Measurements from ENCODE around the gene DOHH.

The DOHH gene

GRCh38 chr19:3499738-3500428 lies 591 bp downstream of the DOHH start:
- DNase-seq: no peak

- DNase-seq: no peak
Measured at GRCh38 chr19:3497757-3498520, 2.5 kb downstream of the DOHH start.

DNA sequence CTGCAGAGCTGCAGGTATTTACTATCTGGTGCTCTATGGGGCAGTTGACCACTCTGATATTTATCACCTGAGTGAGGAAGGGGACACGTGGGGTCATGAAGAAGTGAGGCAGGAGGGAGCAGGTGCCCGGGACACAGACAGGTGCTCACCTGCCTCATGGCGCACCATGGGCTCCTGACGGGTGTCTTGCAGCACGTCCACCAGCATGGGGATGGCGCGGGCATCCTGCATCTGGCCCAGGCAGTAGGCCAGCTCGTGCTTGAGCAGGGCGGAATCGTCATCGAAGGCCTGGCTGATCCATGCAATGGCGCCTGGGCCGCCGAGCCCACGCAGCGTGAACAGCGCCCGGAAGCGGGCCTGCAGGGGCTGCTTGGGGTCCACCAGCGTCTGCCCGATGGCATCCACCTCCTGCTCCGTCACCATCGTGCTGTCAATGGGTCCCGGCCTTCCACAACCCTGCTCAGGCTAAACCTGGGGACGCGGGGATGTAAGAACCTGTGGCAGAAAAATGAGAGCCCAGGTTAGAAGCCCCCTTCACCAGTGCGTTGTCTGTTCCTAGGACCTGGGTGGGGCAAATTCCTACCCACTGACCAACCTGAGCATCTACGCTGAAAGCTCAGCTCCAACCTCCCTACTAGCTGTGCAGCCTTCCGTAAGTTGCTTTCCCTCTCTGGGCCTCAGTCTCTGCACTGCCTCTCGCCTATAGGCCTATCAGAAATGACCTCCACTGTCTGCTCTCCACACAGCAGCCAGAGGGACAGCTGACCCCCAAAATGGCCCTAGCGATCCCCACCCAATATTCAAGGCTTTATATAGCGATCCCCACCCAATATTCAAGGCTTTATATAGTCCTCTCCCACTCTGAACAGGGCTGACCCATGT lies 3.8 kb downstream of the DOHH start:
- no peak for DNase-seq

GRCh38 chr19:3494559-3494958 lies 5.9 kb downstream of the DOHH start:
- DNase-seq: no peak

DNA sequence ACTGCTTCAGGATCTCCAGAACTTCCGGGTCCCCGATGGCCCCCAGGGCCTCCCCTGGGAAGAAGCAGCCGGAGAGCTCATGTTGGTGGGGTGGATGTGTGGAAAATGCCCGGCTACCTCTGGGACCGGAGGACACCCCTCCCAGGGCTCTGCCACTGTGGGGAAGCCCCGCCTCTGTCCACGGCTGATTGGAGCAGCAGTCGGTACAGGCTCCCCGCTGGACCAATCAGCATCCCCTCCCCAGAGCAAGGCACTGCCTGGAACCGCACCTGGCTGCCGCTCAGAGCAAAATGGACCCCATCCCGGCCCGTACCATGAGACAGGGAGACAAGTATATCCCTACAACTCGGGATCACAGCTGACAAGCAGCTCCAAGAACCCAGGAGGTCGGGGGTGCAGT lies 6.4 kb downstream of the DOHH start:
- no peak for DNase-seq

GRCh38 chr19:3493651-3494050 lies 6.8 kb downstream of the DOHH start:
- DNase-seq: no peak

- no peak for DNase-seq
Measured at GRCh38 chr19:3492919-3493318, 7.6 kb downstream of the DOHH start.

GRCh38 chr19:3492131-3492839 lies 8.2 kb downstream of the DOHH start:
- no peak for DNase-seq

DNA sequence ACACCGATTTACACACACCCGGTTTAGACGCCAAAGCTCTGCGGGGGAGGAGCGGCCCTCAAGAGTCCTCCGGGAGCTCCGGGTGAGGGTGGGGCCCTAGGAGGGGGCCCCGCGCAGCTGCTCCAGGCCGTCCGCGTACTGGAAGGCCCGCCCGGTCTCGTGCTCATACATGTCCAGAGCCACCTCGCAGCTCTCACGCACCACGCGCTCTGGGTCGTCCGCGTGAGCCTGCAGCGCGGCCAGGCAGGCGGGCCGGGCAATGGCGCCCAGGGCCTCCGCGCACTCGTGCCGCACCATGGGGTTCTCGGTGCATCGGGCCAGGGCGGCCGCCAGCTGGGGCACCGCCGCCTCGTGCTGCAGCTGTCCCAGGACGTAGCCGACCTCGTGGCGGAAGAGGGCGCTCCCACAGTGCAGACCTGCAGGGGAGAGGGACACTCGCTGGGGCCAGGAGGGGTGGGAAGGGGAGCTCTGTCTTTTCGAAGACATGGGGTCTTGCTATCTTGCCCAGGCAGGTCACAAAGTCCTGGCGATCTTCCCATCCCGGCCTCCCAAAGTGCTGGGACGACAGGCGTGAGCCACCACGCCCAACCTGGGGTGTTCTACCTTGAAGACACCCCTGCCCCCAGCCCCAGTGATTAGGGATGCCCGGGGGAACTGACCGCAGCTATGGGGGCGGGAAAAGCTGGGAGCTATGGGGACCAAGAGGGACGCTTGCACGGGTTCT lies 8.9 kb downstream of the DOHH start:
- no peak for DNase-seq

DNA sequence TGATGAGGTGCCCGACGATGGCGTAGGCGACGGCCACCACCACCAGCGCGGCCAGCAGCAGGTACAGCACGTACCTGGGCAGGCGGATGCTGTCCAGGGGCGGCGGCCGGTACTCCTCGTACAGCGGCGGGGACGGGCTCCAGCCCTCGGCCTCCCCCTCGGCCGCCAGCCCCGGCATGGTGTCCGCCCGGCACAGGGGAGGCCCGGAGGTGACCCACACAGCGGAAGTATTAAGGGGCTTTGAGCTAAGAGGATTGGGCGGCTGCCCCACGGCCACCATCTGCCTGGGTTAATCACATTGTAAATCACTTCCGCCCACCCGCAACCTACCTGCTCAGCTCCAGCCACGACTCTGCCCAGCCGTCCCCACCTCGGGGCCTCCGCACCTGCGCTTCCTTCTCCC lies 17.2 kb downstream of the DOHH start, which contains the start of gene SMIM44:
SMIM44 (minus strand) TSS at position 216 of the 403 bp plus-strand sequence; CDS start at position 178, 38 bp downstream.
- DNase-seq: no peak

DNA sequence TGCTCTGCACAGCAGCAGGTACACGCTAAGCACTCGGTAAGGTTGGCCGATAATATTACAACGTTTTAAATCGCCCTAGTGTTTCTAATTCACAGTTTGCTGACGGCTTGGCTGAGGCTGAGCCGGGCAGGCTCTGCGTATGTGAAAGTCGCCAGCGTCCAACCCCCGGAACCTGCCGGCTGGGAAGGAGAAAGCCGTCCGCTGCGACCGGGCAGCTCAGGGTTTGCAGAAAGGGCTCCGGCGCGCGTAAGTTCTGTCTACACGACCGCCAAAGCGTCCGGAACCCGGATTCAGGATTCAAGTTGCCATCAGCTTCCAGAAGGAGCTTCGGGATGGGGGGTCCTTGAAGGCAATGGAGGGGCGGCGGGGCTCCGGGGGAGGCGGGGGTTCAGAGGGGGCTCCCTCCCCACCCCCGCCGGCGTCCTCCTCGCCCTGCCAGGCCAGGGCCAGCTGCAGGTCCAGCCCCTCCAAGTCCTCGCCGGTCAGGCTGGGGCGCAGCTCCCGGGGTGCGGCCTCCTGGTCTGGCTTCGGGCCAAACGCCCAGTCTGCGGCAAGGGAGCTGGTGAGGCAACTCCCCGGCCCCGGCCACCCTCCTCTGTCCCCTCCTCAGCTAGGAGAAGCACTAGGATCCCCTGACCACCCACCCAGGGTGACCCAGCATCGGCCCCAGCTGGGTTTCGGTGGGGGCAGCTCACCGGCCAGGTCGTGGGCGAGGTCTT lies 17.8 kb downstream of the DOHH start:
- DNase-seq: no peak

DNA sequence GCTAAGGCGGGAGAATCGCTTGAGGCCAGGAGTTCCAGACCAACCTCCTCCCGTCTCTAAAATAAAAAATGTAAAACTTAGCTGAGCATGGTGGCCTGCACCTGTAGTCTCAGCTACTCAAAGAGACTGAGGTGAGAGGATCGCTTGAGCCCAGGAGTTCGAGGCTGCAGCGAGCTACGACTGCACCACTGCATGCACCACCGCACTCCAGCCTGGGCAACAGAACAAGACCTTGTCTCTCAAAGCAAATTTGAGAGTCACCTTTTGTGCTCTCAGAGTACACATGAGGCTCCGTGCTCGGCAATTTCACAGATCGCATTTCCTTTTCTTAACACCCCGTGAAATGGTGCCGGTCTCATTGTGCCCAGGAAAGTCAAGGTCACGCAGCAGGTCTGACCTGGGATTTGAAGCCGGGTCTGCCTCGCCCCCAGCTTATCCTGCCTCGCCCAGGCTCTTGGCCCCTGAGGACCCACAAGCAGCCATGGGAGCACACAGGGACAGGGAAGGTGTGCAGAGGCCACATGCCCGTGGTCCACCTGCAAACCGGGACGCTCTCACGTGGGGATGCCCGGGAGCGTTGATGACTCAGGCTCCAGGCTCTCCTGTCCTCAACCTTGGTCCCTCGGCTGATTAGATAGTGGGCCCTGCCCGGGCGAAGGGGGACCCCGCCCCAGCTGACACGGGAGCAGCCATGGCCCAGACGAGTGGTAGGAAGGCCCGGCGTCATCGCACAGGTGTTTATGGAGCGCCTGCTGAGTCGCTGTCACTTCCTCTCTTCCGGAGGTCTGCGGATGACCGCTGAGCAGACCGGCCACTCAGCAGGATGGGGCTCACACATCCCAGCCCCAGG lies 19.0 kb downstream of the DOHH start:
- DNase-seq: no peak

GRCh38 chr19:3480383-3481091 lies 19.9 kb downstream of the DOHH start, which contains the start of gene SMIM24:
Gene SMIM24, minus strand, starts transcription at chr19:3480525. Its CDS starts 62 bp downstream, at chr19:3480463.
- no peak for DNase-seq

DNA sequence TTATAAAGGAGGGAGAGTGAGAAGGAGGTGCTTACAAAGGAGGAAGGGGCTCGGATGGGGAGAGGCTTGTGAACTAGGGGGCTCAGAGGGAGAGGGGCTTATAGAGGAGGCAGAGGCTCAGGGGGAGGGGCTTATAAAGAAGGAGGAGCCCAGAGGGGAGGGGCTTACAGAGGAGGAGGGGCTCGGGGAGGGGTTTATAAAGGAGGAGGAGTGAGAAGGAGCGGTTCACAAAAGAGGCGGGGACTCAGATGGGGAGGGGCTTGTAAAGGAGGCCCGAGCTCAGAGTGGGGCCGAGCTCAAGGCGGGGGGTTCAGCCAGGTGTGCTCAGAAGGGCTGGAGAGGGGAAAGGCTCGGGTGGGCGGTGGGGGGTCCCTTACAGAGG lies 20.6 kb downstream of the DOHH start:
- DNase-seq: no peak

GRCh38 chr19:3479177-3479833 lies 21.2 kb downstream of the DOHH start:
- DNase-seq: no peak

- no peak for DNase-seq
Measured at GRCh38 chr19:3478409-3479176, 21.9 kb downstream of the DOHH start.

GRCh38 chr19:3477951-3478350 lies 22.5 kb downstream of the DOHH start:
- no peak for DNase-seq

DNA sequence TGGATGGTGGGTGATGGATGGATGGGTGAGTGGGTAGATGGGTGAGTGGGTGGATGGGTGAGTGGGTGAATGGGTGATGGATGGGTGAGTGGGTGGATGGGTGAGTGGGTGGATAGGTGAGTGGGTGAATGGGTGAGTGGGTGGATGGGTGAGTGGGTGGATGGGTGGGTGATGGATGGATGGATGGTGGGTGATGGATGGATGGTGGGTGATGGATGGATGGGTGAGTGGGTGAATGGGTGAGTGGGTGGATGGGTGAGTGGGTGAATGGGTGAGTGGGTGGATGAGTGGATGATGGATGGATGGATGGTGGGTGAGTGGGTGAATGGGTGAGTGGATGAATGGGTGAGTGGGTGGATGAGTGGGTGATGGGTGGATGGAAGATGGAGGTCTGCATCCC lies 23.0 kb downstream of the DOHH start:
- no peak for DNase-seq

All from NCI-H2171 (cell line).